ENCODE data around the gene TNFAIP3. TPM values are rescaled to one million over a fixed set of nuclear protein-coding genes. Genes with fewer than 3 reads are reported as not detected.

Gene TNFAIP3
- total and polyA plus RNA-seq, 2 of the 4 experiments (the other 2 are of a cell fraction) = 5.0 to 14.2 TPM

GRCh38 chr6:137851669-137852068, 15.4 kb upstream of the TNFAIP3 start:
- intact Hi-C loops (cut with micrococcal nuclease) = no loop called here
- H3K27me3 ChIP-seq (ENCODE audit: control insufficient read depth, insufficient read depth, low read length) = no peaks in the 10 kb centered on the region
- ATAC-seq (ENCODE audit: low read depth) = no peak

More at GRCh38 chr6:137851669-137852068, 15.4 kb upstream of the TNFAIP3 start:
- peak overlapping the region; percentile 60; the same call in 1 of the 2 replicates for H2AK5ac ChIP-seq (ENCODE audit: low read depth, low read length)
- H3K4me3 ChIP-seq (ENCODE audit: insufficient read depth, low read depth, low read length) = no peak overlapping the region
- no peak overlapping the region for H3K27ac ChIP-seq (ENCODE audit: insufficient read depth, low read length)
- peak overlapping the region; percentile 24 for H3K18ac ChIP-seq (ENCODE audit: low read depth, low read length)
- WGBS, 2 experiments (ENCODE audit: extremely low coverage in 2 of 2, insufficient read length in 1 of 2) = no CpG with 5 or more reads among the region's 3 CpGs
- H3K9me3 ChIP-seq (ENCODE audit: control insufficient read depth, insufficient read depth, low read length) = no peaks in the 10 kb centered on the region
- no peak overlapping the region for H3K23ac ChIP-seq (ENCODE audit: low read depth, low read length)
- no peak for TF ChIP-seq CEBPB (IDR thresholded peaks at IDR 0.05; ENCODE audit: low read depth, low read length)
- TF ChIP-seq SMC3 (IDR thresholded peaks at IDR 0.05; ENCODE audit: low read depth, low read length) = no peak
- TF ChIP-seq CHD1 (IDR thresholded peaks at IDR 0.05; ENCODE audit: low read depth, low read length) = no peak
- no peak for TF ChIP-seq MAFK (IDR thresholded peaks at IDR 0.05; ENCODE audit: low read depth, low read length)
- TF ChIP-seq, protein P1, sequence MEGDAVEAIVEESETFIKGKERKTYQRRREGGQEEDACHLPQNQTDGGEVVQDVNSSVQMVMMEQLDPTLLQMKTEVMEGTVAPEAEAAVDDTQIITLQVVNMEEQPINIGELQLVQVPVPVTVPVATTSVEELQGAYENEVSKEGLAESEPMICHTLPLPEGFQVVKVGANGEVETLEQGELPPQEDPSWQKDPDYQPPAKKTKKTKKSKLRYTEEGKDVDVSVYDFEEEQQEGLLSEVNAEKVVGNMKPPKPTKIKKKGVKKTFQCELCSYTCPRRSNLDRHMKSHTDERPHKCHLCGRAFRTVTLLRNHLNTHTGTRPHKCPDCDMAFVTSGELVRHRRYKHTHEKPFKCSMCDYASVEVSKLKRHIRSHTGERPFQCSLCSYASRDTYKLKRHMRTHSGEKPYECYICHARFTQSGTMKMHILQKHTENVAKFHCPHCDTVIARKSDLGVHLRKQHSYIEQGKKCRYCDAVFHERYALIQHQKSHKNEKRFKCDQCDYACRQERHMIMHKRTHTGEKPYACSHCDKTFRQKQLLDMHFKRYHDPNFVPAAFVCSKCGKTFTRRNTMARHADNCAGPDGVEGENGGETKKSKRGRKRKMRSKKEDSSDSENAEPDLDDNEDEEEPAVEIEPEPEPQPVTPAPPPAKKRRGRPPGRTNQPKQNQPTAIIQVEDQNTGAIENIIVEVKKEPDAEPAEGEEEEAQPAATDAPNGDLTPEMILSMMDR (conservative IDR thresholded peaks at IDR 0.05; ENCODE audit: low read depth, low read length) = no peak
- TF ChIP-seq NFE2L2 (IDR thresholded peaks at IDR 0.05; ENCODE audit: low read depth, low read length) = no peak
- no peak for TF ChIP-seq RFX5 (IDR thresholded peaks at IDR 0.05; ENCODE audit: low read depth, low read length)
- no peak for TF ChIP-seq FOS (IDR thresholded peaks at IDR 0.05; ENCODE audit: low read depth, low read length)
- TF ChIP-seq RAD21 (IDR thresholded peaks at IDR 0.05; ENCODE audit: low read length) = no peak
- no peak for TF ChIP-seq POLR2A (IDR thresholded peaks at IDR 0.05; ENCODE audit: low read depth, low read length)
- TF ChIP-seq, protein P2, sequence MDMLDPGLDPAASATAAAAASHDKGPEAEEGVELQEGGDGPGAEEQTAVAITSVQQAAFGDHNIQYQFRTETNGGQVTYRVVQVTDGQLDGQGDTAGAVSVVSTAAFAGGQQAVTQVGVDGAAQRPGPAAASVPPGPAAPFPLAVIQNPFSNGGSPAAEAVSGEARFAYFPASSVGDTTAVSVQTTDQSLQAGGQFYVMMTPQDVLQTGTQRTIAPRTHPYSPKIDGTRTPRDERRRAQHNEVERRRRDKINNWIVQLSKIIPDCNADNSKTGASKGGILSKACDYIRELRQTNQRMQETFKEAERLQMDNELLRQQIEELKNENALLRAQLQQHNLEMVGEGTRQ (IDR thresholded peaks at IDR 0.05; ENCODE audit: low read depth, low read length) = no peak
- no peak for TF ChIP-seq RCOR1 (IDR thresholded peaks at IDR 0.05; ENCODE audit: insufficient replicate concordance, low read length)
- TF ChIP-seq MXI1 (IDR thresholded peaks at IDR 0.05; ENCODE audit: borderline replicate concordance, low read depth, low read length) = no peak
- TF ChIP-seq, protein P3, sequence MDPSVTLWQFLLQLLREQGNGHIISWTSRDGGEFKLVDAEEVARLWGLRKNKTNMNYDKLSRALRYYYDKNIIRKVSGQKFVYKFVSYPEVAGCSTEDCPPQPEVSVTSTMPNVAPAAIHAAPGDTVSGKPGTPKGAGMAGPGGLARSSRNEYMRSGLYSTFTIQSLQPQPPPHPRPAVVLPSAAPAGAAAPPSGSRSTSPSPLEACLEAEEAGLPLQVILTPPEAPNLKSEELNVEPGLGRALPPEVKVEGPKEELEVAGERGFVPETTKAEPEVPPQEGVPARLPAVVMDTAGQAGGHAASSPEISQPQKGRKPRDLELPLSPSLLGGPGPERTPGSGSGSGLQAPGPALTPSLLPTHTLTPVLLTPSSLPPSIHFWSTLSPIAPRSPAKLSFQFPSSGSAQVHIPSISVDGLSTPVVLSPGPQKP (IDR thresholded peaks at IDR 0.05; ENCODE audit: borderline replicate concordance, low read depth, low read length) = no peak
- TF ChIP-seq BHLHE40 (IDR thresholded peaks at IDR 0.05; ENCODE audit: low read depth, low read length) = no peak
- no peak for TF ChIP-seq MAZ (IDR thresholded peaks at IDR 0.05; ENCODE audit: borderline replicate concordance, low read depth, low read length)
- no peak overlapping the region for H2AFZ ChIP-seq (replicated peaks; ENCODE audit: low read length, poor library complexity)
- ChIA-PET POLR2A (ENCODE audit: unreplicated experiment) (no interaction called here), CTCF (interaction anchor here (0.6 kb wide), 1 partner anchor 84 kb away, joined by 3 read pairs; no protein-coding TSS in a partner anchor)
- dilution Hi-C loops (cut with HindIII; ENCODE audit: low sequenced_read_pairs, unreplicated experiment) (no loop called here), in situ Hi-C loops (cut with MboI; ENCODE audit: low sequenced_read_pairs) (no loop called here)
- no peak overlapping the region for H2BK5ac ChIP-seq (ENCODE audit: low read depth, low read length, poor library complexity, severe bottlenecking)
- no TSS peak for BruUV-seq (replicated peaks)
- peak overlapping the region; percentile 67; the same call in 1 of the 3 replicates for H2BK15ac ChIP-seq (ENCODE audit: low read depth, low read length)
- no peak overlapping the region for H3K4me2 ChIP-seq (ENCODE audit: low read depth, low read length)
- H2BK120ac ChIP-seq (ENCODE audit: low read depth, low read length) = peak overlapping the region; percentile 30; the same call in 1 of the 2 replicates
- peaks cover 3% of the 10 kb centered on the region for H3K9me1 ChIP-seq (ENCODE audit: insufficient read depth, low read length)
- 0 out of 2 replicates have a peak overlapping the region, but pooled peaks have one; percentile 57 for H2BK20ac ChIP-seq (ENCODE audit: low read depth, low read length)
- H2AK9ac ChIP-seq (replicated peaks; ENCODE audit: low read depth, low read length, poor library complexity) = no peak overlapping the region
- 0 out of 2 replicates have a peak overlapping the region, but pooled peaks have one; percentile 20 for H3K14ac ChIP-seq (replicated peaks; ENCODE audit: low read depth, low read length)
- no peak overlapping the region for H3K56ac ChIP-seq (ENCODE audit: extremely low read depth, insufficient read depth, low read length)
- H3K4ac ChIP-seq (ENCODE audit: low read depth, low read length) = 0 out of 2 replicates have a peak overlapping the region, but pooled peaks have one; percentile 24
- H4K91ac ChIP-seq (ENCODE audit: insufficient read depth, low read depth, low read length) = no peak overlapping the region
- H3K36me3 ChIP-seq (ENCODE audit: control insufficient read depth, insufficient read depth, low read length) = no peaks in the 10 kb centered on the region
- peaks cover 24% of the 10 kb centered on the region for H3K4me1 ChIP-seq (ENCODE audit: control insufficient read depth, insufficient read depth, low read length)
- no peaks in the 10 kb centered on the region for H4K20me1 ChIP-seq (ENCODE audit: insufficient read depth, low read length)
- no peak overlapping the region for H3K9ac ChIP-seq (ENCODE audit: low read depth, low read length)
- no peak for DNase-seq
- no peak overlapping the region; a peak in 1 of 4 replicates for H4K8ac ChIP-seq (ENCODE audit: low read depth in 2 of 2, low read length in 2 of 2)
- peak overlapping the region; percentile 22 for H4K5ac ChIP-seq (ENCODE audit: low read depth, low read length)
- no peaks in the 10 kb centered on the region; a peak in 1 of 4 replicates for H3K79me1 ChIP-seq (ENCODE audit: low read depth in 1 of 2, low read length in 2 of 2)
